Mucosa of gallbladder (tissue), 1 donor: ENCODE measurements around the gene RBM18. TPM values are rescaled to one million over a fixed set of nuclear protein-coding genes. Genes with fewer than 3 reads are reported as not detected.

ENCODE experiments used
- DNase-seq: peaks from one replicate; pipeline ENCODE4 v3.0.0-alpha.2; 2020; ENCODE audit warnings: low spot score
- total RNA-seq: library from RNA; stranded (reverse); gene quantifications from one replicate; pipeline ENCODE4 v1.2.1, GENCODE V29; 2021
- donor health status: DM: no; HTN: no; CAD: no.

Gene RBM18
- total RNA-seq, 1 donor from 2014 or later, result 21.3 TPM

DNA sequence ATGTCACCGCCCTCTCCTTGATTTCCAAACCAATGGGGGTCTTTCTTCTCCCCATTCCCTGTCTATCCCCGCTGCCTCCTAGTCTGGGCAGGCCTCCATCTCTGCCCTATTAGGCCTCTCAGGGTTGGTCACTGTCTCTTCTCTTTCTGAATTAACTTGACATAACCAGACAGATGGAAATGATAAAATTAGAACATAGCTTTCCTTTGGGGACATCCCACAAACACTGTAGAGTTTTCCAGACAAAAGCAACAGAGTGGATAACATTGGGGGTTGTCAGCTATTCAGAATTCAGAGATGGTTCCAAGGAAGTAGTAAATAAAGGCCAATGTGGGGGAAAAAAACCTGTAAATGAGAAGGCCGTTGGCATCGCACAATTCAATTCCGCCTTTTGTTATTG lies 60.6 kb downstream of the RBM18 start:
- DNase-seq, result no peak

DNA sequence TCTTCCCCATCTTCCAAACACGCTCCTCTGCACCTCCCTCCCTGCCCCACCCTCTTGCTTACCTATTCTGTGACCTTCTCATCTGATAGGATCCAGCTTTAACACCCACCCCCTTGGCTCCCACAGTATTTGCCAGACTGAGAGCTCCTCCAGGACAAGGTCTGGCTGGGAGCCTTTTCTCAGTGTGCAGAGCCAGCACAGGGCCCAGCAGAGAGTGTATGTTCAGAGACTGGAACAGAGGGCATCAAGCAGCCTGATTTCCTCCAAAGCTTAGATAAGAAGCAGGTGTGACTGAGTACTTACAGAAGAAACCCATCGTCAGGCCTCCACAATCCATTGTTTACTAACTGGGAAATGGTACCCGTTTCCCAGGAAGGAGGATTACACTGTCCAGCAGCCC lies 62.5 kb downstream of the RBM18 start:
- DNase-seq, result no peak

- no peak for DNase-seq
Measured at GRCh38 chr9:122201641-122202040, 63.0 kb downstream of the RBM18 start.

DNA sequence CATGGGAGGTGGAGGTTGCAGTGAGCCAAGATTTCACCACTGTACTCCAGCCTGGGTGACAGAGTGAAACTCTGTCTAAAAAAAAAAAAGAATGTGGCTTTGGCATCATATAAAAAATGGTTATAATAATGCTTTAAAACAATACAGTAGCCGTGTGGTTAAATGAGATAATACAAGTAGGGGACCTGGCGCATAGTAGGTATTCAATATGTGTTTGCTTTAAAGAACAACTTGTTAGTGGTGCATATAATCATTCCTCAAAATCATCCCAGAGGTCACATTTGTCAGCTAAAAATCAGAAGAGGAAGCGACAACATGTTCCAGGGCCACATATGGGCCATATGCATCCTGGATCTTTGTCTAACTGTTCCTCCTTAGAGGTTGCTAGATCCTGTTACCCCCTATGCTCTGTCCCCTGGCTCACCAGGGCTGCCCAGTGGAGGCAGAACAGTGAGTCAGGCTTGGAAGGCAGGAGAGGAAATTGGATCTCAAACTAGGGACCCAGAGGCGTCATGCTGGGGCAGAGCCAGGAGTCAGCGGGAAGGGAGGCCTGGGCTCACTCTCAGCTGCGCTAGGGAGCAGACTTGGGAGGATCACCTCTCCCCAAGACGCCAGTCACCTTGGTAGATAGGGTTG lies 63.6 kb downstream of the RBM18 start:
- no peak for DNase-seq

DNA sequence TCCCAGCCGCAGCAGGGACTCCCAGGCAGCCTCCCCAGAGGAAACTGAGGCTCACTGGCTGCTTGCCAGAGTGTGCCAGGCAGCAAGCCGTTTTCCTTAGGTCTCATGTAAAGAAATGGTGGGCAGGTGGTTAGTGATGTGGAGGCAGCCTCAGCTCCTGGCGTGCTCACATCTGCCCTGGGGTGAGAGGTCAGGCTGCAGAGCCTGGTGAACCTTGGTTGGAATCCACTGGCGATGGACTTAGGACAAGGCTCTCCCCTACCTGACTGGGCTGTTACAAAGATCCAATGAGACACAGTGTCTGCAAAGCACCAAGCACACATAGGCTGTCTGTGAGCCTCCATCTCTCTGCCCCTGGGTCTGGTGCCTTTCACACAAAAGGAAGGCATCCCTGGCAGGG lies 66.8 kb downstream of the RBM18 start:
- DNase-seq, result no peak

DNA sequence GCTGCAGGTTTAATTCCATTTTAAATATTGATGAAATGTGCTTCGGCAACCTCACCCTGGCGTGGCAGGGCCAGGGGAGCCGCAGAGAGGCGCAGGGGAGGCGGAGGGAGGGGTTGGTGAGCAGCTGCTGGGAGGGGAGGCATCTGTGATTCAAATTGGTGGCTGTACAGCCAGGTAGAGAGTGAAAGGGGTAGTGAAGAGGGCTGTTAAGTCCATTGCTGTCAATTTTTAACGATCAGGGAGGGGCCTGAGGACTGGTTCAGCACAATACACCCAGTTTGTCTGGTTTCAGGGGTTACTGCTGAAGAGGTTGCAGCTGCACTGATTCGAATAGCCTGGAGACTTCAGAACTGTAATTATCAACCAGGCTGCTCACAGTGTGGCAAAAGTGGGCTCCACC lies 67.2 kb downstream of the RBM18 start:
- DNase-seq, result no peak

GRCh38 chr9:122195875-122196274 lies 68.8 kb downstream of the RBM18 start:
- DNase-seq, result no peak

DNA sequence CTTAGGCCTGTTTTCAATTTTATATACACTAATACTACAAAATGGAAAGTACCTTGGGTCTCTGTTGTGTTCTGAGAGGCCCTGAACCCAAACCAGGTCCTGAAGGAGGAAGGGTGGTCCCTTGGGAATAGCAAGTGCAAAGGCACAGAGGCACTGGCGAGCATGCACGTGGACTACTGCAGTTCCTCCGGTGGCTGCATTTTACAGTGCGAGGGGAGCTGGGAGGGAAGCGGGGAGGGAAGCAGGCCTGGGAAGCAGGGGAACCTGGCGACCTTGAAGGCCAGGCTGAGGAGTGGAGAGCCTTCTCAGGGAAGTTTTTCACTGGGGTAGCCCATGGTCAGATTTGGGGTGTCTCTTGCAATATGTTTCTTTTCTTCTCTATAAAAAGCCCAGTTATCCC lies 71.0 kb downstream of the RBM18 start:
- DNase-seq, result no peak

DNA sequence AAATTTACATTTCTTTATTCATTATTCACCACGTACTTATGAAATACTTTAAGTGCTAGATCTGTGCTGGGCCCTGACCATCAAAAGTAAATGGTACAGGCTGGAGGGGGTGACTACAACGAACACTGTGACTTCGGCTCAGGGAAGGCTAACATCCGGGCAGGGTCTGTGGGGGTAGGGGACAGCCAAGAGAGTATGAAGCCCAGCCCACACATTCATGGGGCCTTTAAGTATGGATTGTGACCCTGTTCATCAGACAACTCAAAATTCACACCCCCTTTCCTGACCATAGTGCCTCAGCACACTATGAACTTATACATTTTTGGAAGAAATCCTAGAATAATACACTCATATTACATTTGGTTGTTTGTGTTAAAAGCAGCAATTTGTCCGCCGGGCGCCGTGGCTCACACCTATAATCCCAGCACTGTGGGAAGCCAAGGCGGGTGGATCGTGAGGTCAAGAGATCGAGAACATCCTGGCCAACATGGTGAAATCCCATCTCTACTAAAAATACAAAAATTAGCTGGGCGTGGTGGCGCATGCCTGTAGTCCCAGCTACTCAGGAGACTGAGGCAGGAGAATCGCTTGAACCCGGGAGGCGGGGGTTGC lies 71.6 kb downstream of the RBM18 start:
- no peak for DNase-seq

DNA sequence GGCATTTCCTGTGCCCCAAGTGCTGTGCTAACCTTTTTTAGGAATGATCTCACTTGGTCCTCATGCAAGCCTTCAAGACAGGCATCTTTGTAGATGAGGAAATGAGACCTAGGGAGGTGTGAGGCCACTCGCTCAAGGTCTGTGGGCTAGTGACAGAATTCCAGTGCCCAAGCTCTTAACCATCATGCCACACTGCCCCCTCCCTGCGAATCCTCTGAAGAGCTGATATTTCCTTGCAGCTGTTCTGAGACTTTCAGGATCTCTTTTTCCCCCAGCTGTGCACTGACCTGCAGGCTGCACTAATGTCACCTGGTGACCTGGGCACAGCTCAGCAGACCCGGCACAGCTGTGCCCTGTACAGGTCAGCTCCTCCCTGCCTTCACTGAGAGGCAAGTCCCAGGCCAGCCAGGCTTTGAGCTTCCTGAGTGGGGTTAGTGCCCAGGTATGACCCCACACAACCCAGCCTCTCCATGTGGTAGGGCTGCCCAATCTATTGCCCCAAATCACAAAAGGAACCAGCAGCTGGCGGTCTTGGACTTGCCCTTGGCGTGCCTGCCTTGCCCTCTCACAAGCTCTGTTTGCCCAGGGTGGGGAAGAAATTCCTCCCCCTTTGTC lies 72.3 kb downstream of the RBM18 start:
- no peak for DNase-seq

- no peak for DNase-seq
Measured at GRCh38 chr9:122191584-122191983, 73.1 kb downstream of the RBM18 start.

GRCh38 chr9:122190597-122191381 lies 73.9 kb downstream of the RBM18 start:
- DNase-seq, result no peak

GRCh38 chr9:122188369-122188768 lies 76.3 kb downstream of the RBM18 start:
- no peak for DNase-seq

Other genes starting within 250 kb of the RBM18 start
- gene TTLL11, start 171.5 kb downstream of the RBM18 start, total RNA-seq, result 10.9 TPM
- gene NDUFA8, start 105.1 kb downstream of the RBM18 start, total RNA-seq, result 68.0 TPM
- gene MORN5, start 104.9 kb downstream of the RBM18 start, total RNA-seq, result 7.8 TPM
- gene LHX6, start 35.9 kb downstream of the RBM18 start, total RNA-seq, result 4.5 TPM
- 26.3 TPM for gene MRRF, start within 50 bp of the RBM18 start, total RNA-seq
- gene PTGS1, start 106.2 kb upstream of the RBM18 start, total RNA-seq, result 24.1 TPM
- gene OR1J1, start 213.1 kb upstream of the RBM18 start, total RNA-seq, result not detected
- gene OR1J2, start 246.0 kb upstream of the RBM18 start, total RNA-seq, result not detected